RWPE2 (cell line): ENCODE measurements around the gene DLK1.
A peak's percentile ranks its signal among the peaks of the same experiment; 100 is the strongest.

Source experiments
- ATAC-seq: fragments of 200-7000 bp; cut with Tn5 transposase; 3 replicates; pipeline ENCODE4 v1.9.1; 2021; ENCODE audit warnings: low read depth
- DNase-seq: peaks from one replicate; pipeline ENCODE4 v3.0.0-alpha.2; 2020; ENCODE audit warnings: low spot score
- H3K27ac ChIP-seq: fragments of 450-650 bp; 2 replicates; pipeline ENCODE4 v1.5.1; 2017; ENCODE audit warnings: mild to moderate bottlenecking; ENCODE audit not compliant: poor library complexity, severe bottlenecking
- H3K27me3 ChIP-seq: fragments of 250-450 bp; sonication (Bioruptor Pico); 2 replicates; pipeline ENCODE4 v1.5.1; 2021; ENCODE audit warnings: mild to moderate bottlenecking, moderate library complexity; ENCODE audit not compliant: insufficient read depth, poor library complexity, severe bottlenecking
- H3K36me3 ChIP-seq: fragments of 250-450 bp; sonication (Bioruptor Pico); 2 replicates; pipeline ENCODE4 v1.5.1; 2020; ENCODE audit warnings: low read depth, mild to moderate bottlenecking, moderate library complexity
- H3K4me1 ChIP-seq: fragments of 250-450 bp; sonication (Bioruptor Pico); 2 replicates; pipeline ENCODE4 v1.5.1; 2021; ENCODE audit warnings: mild to moderate bottlenecking, moderate library complexity; ENCODE audit not compliant: insufficient read depth, poor library complexity, severe bottlenecking
- H3K4me3 ChIP-seq: fragments of 250-450 bp; sonication (Bioruptor Pico); 2 replicates; pipeline ENCODE4 v1.5.1; 2021; ENCODE audit warnings: mild to moderate bottlenecking, moderate library complexity; ENCODE audit not compliant: severe bottlenecking
- H3K9me3 ChIP-seq: fragments of 250-450 bp; sonication (Bioruptor Pico); 2 replicates; pipeline ENCODE4 v1.5.1; 2021; ENCODE audit warnings: mild to moderate bottlenecking, moderate library complexity; ENCODE audit not compliant: severe bottlenecking
- CTCF ChIP-seq: fragments of 450-650 bp; IDR thresholded peaks from one replicate; pipeline ENCODE4 v1.5.1; 2017; ENCODE audit warnings: mild to moderate bottlenecking, moderate library complexity; ENCODE audit not compliant: poor library complexity, severe bottlenecking

Gene DLK1

GRCh38 chr14:100688598-100689461 lies 37.9 kb upstream of the DLK1 start:
- H3K9me3 ChIP-seq, result no peaks in the 10 kb centered on the region
- TF ChIP-seq CTCF, result no peak
- H3K27me3 ChIP-seq, result no peaks in the 10 kb centered on the region
- no peaks in the 10 kb centered on the region for H3K36me3 ChIP-seq
- H3K4me3 ChIP-seq, result no peak overlapping the region
- peak overlapping the region; percentile 30 for H3K27ac ChIP-seq
- H3K4me1 ChIP-seq, result peaks cover 33% of the 10 kb centered on the region
- ATAC-seq (peak; percentile 47), DNase-seq (no peak)

- DNase-seq, result no peak
- Histone ChIP-seq H3K27me3 (no peaks in the 10 kb centered on the region), H3K4me1 (peaks cover 34% of the 10 kb centered on the region), H3K36me3 (no peaks in the 10 kb centered on the region), H3K27ac (no peak overlapping the region), H3K9me3 (no peaks in the 10 kb centered on the region), H3K4me3 (no peak overlapping the region)
- TF ChIP-seq CTCF, result no peak
- no peak for ATAC-seq
These were observed 36.0 kb upstream of the DLK1 start for GRCh38 chr14:100690672-100691071.

GRCh38 chr14:100691395-100692056 lies 35.2 kb upstream of the DLK1 start:
- ATAC-seq, result 0 out of 3 replicates have a peak, but pooled peaks have one; percentile 6
- TF ChIP-seq CTCF, result no peak
- Histone ChIP-seq H3K27ac (peak overlapping the region; percentile 94), H3K36me3 (no peaks in the 10 kb centered on the region), H3K4me1 (peaks cover 34% of the 10 kb centered on the region), H3K4me3 (no peak overlapping the region), H3K9me3 (no peaks in the 10 kb centered on the region), H3K27me3 (no peaks in the 10 kb centered on the region)
- no peak for DNase-seq

- no peak overlapping the region for H3K4me3 ChIP-seq
- peaks cover 34% of the 10 kb centered on the region for H3K4me1 ChIP-seq
- H3K27ac ChIP-seq, result peak overlapping the region; percentile 94
- TF ChIP-seq CTCF, result no peak
- no peaks in the 10 kb centered on the region for H3K36me3 ChIP-seq
- H3K27me3 ChIP-seq, result no peaks in the 10 kb centered on the region
- no peak for ATAC-seq
- DNase-seq, result no peak
- no peaks in the 10 kb centered on the region for H3K9me3 ChIP-seq
These were observed 34.4 kb upstream of the DLK1 start for GRCh38 chr14:100692256-100692655.
